Sigmoid colon (tissue), 7 donors: ENCODE measurements around the gene PRUNE1. TPM values are rescaled to one million over a fixed set of nuclear protein-coding genes. Genes with fewer than 3 reads are reported as not detected.

ENCODE experiments used
- DNase-seq: peaks from one replicate; pipeline ENCODE4 v3.0.0-alpha.2; 2019
- H3K27ac ChIP-seq, 4 donors: fragments of 200-600 bp; sonication (generic); one replicate each; pipeline ENCODE4 v1.5.1; 2016 to 2019; ENCODE audit warnings: mild to moderate bottlenecking in 1 of 4
- H3K27me3 ChIP-seq, 3 donors: fragments of 200-600 bp; sonication (generic); one replicate each; pipeline ENCODE4 v1.5.1; 2019; ENCODE audit warnings: mild to moderate bottlenecking in 1 of 3
- H3K36me3 ChIP-seq, 4 donors: fragments of 200-600 bp; sonication (generic); one replicate each; pipeline ENCODE4 v1.5.1; 2016 to 2019
- H3K4me1 ChIP-seq, 4 donors: fragments of 200-600 bp; sonication (generic); one replicate each; pipeline ENCODE4 v1.5.1; 2017 to 2019
- H3K4me3 ChIP-seq, 4 donors: fragments of 200-600 bp; sonication (generic); one replicate each; pipeline ENCODE4 v1.5.1; 2017 to 2019; ENCODE audit warnings: mild to moderate bottlenecking in 2 of 4, moderate library complexity in 1 of 4
- H3K9me3 ChIP-seq, 4 donors: fragments of 200-600 bp in 3 of 4; sonication (generic) in 3 of 4; one replicate each; pipeline versions ENCODE4 v1.5.1 to v1.6.1; 2013 to 2019
- CTCF ChIP-seq, 4 experiments: fragments of 450-650 bp in 3 of 4; fragments of 200-600 bp in 1 of 4; IDR thresholded peaks; one replicate each; pipeline ENCODE4 v1.5.1; 2016 to 2019; ENCODE audit warnings: antibody characterized with exemption in 4 of 4, mild to moderate bottlenecking in 3 of 4, moderate library complexity in 2 of 4
- EP300 ChIP-seq, 4 donors: sonication (generic); formaldehyde crosslinking; IDR thresholded peaks; one replicate each; pipeline ENCODE4 v1.6.1; 2017; ENCODE audit warnings: antibody characterized with exemption in 4 of 4
- POLR2A ChIP-seq, 2 donors: fragments of 450-650 bp; IDR thresholded peaks; one replicate each; pipeline ENCODE4 v1.6.1; 2016; ENCODE audit warnings: antibody characterized with exemption in 2 of 2, mild to moderate bottlenecking in 2 of 2, moderate library complexity in 2 of 2
- POLR2AphosphoS5 ChIP-seq, 4 donors: sonication (generic); formaldehyde crosslinking; IDR thresholded peaks; one replicate each; pipeline ENCODE4 v1.6.1; 2017; ENCODE audit warnings: antibody characterized with exemption in 4 of 4
- WGBS, 2 donors: extraction: QIAGEN DNeasy Blood & Tissue Kit; methylation state at CpG; one replicate each; pipeline ENCODE4 v1.1.7; 2013; 5-methylcytosine and 5-hydroxymethylcytosine counted together
- intact Hi-C: fragments of 100-400 bp; cut with DNase I; formaldehyde crosslinking; loops from one replicate; pipeline ENCODE4 v1.15.1; 2023
- polyA plus RNA-seq, 3 donors: library from polyadenylated mRNA; stranded (reverse); fragments of 200-250 nt; gene quantifications; one replicate each; pipeline ENCODE4 v1.2.3, GENCODE V29; 2013
- total RNA-seq, 4 donors: library from RNA; depleted of rRNA; stranded (reverse); fragments of >200 nt; gene quantifications; one replicate each; pipeline ENCODE4 v1.1.0, GENCODE V29; 2016
- donor health status: healthy with polysubstance abuse.
- donor health status: Bipolar disorder and iron deficiency.
- donor health status: healthy.

The PRUNE1 gene
- total and polyA plus RNA-seq, 7 donors, result 15.5 to 33.9 (median 18.7) TPM

- Histone ChIP-seq H3K4me3 (no peak overlapping the region), H3K36me3 (no peaks in the 10 kb centered on the region), H3K9me3 (no peaks in the 10 kb centered on the region), H3K27ac (no peak overlapping the region), H3K27me3 (no peaks in the 10 kb centered on the region), H3K4me1 (peaks cover 0 to 22% (median 12%) of the 10 kb centered on the region in 4 donors)
- DNase-seq, result no peak
- intact Hi-C loops, result no loop called here
- TF ChIP-seq EP300 (IDR thresholded peaks at IDR 0.05), result no peak
- TF ChIP-seq CTCF (IDR thresholded peaks at IDR 0.05), result no peak
- no peak for TF ChIP-seq POLR2AphosphoS5 (IDR thresholded peaks at IDR 0.05)
- no peak for TF ChIP-seq POLR2A (IDR thresholded peaks at IDR 0.05)
These were observed 56.9 kb downstream of the PRUNE1 start for GRCh38 chr1:151065089-151065645.

- Histone ChIP-seq H3K9me3 (no peaks in the 10 kb centered on the region), H3K27me3 (no peaks in the 10 kb centered on the region), H3K27ac (no peak overlapping the region), H3K36me3 (no peaks in the 10 kb centered on the region), H3K4me3 (no peak overlapping the region), H3K4me1 (peaks cover 0 to 21% (median 14%) of the 10 kb centered on the region in 4 donors)
- intact Hi-C loops, result no loop called here
- TF ChIP-seq POLR2A (IDR thresholded peaks at IDR 0.05), result no peak
- TF ChIP-seq EP300 (IDR thresholded peaks at IDR 0.05), result no peak
- TF ChIP-seq POLR2AphosphoS5 (IDR thresholded peaks at IDR 0.05), result no peak
- TF ChIP-seq CTCF (IDR thresholded peaks at IDR 0.05), result no peak
- DNase-seq, result peak; percentile 25
- 94% methylated on average over 4 of the region's 4 CpGs for WGBS, 2 donors
These were observed 58.9 kb downstream of the PRUNE1 start for GRCh38 chr1:151067185-151067584.

GRCh38 chr1:151069103-151069486, 60.8 kb downstream of the PRUNE1 start:
- intact Hi-C loops, result no loop called here
- H3K27ac ChIP-seq, result peak overlapping the region; percentile 95 to 99 (median 97)
- H3K4me1 ChIP-seq, result peaks cover 0 to 19% (median 15%) of the 10 kb centered on the region in 4 donors
- no peaks in the 10 kb centered on the region for H3K27me3 ChIP-seq
- no peak overlapping the region for H3K4me3 ChIP-seq
- no peaks in the 10 kb centered on the region for H3K9me3 ChIP-seq
- 84 to 85% methylated on average over 5 of the region's 5 CpGs for WGBS, 2 donors
- TF ChIP-seq POLR2A (IDR thresholded peaks at IDR 0.05) (no peak), EP300 (IDR thresholded peaks at IDR 0.05) (no peak), CTCF (IDR thresholded peaks at IDR 0.05) (no peak), POLR2AphosphoS5 (IDR thresholded peaks at IDR 0.05) (no peak)
- DNase-seq, result no peak
- peaks cover 0 to 9% (median 0%) of the 10 kb centered on the region in 4 donors for H3K36me3 ChIP-seq

GRCh38 chr1:151070474-151071276, 62.4 kb downstream of the PRUNE1 start, which contains the start of gene GABPB2:
Gene GABPB2 (plus strand): TSS chr1:151070761. CDS start chr1:151088190, 17,429 bp downstream.
- WGBS, 2 donors, result 1% methylated on average over 50 of the region's 50 CpGs
- TF ChIP-seq POLR2AphosphoS5 (IDR thresholded peaks at IDR 0.05) (peak; percentile 82 to 90 (median 84)), POLR2A (IDR thresholded peaks at IDR 0.05) (peak; percentile 46 to 75), EP300 (IDR thresholded peaks at IDR 0.05) (peak in 2 of 4 donors; percentile 63 to 65), CTCF (IDR thresholded peaks at IDR 0.05) (peak; percentile 73 to 95 (median 84))
- peak; percentile 97 for DNase-seq
- peaks cover 0 to 19% (median 15%) of the 10 kb centered on the region in 4 donors for H3K4me1 ChIP-seq
- H3K4me3 ChIP-seq, result peak within 1 kb of the TSS; percentile 62 to 83 (median 76)
- H3K9me3 ChIP-seq, result no peaks in the 10 kb centered on the region
- intact Hi-C loops, result loop anchor here (1.0 to 2.0 kb wide), 2 partner anchors 11 to 76 kb away; partner anchors contain the start of genes CDC42SE1 and SEMA6C
- H3K27ac ChIP-seq, result peak within 1 kb of the TSS; percentile 95 to 99 (median 97)
- peaks cover 0 to 20% (median 0%) of the 10 kb centered on the region in 4 donors for H3K36me3 ChIP-seq
- H3K27me3 ChIP-seq, result no peaks in the 10 kb centered on the region
